ENCODE data around the gene CCL7. TPM values are rescaled to one million over a fixed set of nuclear protein-coding genes. Genes with fewer than 3 reads are reported as not detected.

Gene CCL7
- total and polyA plus RNA-seq, 7 donors = 0.05 to 2.7 (median 0.47) TPM; not detected in 3

- peak overlapping the region; percentile 63 for H3K4me3 ChIP-seq
- intact Hi-C loops (cut with DNase I) = no loop called here
- no peak for DNase-seq
- no peak for ATAC-seq
- H3K27me3 ChIP-seq (ENCODE audit: insufficient read depth in 3 of 3, low read length in 2 of 3) = peaks cover 0 to 12% (median 0%) of the 10 kb centered on the region in 3 donors
- TF ChIP-seq, protein P1, sequence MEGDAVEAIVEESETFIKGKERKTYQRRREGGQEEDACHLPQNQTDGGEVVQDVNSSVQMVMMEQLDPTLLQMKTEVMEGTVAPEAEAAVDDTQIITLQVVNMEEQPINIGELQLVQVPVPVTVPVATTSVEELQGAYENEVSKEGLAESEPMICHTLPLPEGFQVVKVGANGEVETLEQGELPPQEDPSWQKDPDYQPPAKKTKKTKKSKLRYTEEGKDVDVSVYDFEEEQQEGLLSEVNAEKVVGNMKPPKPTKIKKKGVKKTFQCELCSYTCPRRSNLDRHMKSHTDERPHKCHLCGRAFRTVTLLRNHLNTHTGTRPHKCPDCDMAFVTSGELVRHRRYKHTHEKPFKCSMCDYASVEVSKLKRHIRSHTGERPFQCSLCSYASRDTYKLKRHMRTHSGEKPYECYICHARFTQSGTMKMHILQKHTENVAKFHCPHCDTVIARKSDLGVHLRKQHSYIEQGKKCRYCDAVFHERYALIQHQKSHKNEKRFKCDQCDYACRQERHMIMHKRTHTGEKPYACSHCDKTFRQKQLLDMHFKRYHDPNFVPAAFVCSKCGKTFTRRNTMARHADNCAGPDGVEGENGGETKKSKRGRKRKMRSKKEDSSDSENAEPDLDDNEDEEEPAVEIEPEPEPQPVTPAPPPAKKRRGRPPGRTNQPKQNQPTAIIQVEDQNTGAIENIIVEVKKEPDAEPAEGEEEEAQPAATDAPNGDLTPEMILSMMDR (IDR thresholded peaks at IDR 0.05) = no peak
- no peaks in the 10 kb centered on the region for H3K36me3 ChIP-seq (ENCODE audit: insufficient read depth in 1 of 2, low read depth in 1 of 2)
- H3K9me3 ChIP-seq = no peaks in the 10 kb centered on the region
- 12 to 18% (median 16%) methylated on average over 5 of the region's 5 CpGs for WGBS, 3 donors
- peaks cover 31% of the 10 kb centered on the region for H3K4me1 ChIP-seq
- H3K27ac ChIP-seq = peak overlapping the region; percentile 58
Measured at GRCh38 chr17:34255381-34255732, 14.7 kb upstream of the CCL7 start.

GRCh38 chr17:34255841-34256240 is 14.2 kb upstream of the CCL7 start:
- Histone ChIP-seq H3K4me3 (peak overlapping the region; percentile 63), H3K27ac (peak overlapping the region; percentile 58), H3K36me3 (ENCODE audit: insufficient read depth in 1 of 2, low read depth in 1 of 2) (no peaks in the 10 kb centered on the region), H3K27me3 (ENCODE audit: insufficient read depth in 3 of 3, low read length in 2 of 3) (peaks cover 0 to 12% (median 0%) of the 10 kb centered on the region in 3 donors), H3K4me1 (peaks cover 31% of the 10 kb centered on the region), H3K9me3 (no peaks in the 10 kb centered on the region)
- intact Hi-C loops (cut with DNase I) = no loop called here
- 44 to 79% (median 64%) methylated on average over 1 of the region's 1 CpG for WGBS, 3 donors
- no peak for DNase-seq
- no peak for ATAC-seq
- TF ChIP-seq, protein P1 (IDR thresholded peaks at IDR 0.05) = no peak

DNA sequence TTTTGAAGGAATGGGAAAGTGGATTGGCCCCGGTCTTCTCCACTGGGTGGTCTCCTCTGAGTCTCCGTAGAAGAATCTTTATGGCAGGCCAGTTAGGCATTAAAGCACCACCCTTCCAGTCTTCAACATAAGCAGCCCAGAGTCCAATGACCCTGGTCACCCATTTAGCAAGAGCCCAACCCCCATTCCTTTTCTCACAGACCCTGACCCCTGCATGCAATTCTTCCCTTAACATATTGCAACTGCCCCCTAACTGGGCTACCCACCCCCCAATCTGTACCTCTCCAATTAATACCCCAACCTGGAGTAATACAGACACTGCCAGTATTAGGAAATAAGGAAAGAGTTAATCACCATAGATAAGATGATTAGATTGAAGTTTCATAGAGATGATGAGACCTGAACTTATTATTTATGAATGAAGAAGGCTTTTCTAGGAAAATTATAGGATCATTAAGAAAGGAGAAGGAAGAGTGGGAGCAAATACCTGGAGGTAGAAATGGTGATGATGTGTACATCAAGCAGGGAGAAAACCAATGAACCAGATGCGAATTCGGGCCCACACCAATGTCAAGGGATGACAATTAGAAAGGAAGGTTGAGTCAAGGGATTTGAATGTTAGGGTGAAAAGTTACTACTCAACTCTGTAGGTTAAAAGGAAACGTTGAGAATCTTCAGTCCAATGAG is 12.6 kb upstream of the CCL7 start:
- TF ChIP-seq, protein P1 (IDR thresholded peaks at IDR 0.05) = no peak
- DNase-seq = no peak
- intact Hi-C loops (cut with DNase I) = no loop called here
- Histone ChIP-seq H3K27ac (no peak overlapping the region), H3K4me3 (no peak overlapping the region), H3K27me3 (ENCODE audit: insufficient read depth in 3 of 3, low read length in 2 of 3) (peaks cover 0 to 12% (median 0%) of the 10 kb centered on the region in 3 donors), H3K9me3 (no peaks in the 10 kb centered on the region), H3K36me3 (ENCODE audit: insufficient read depth in 1 of 2, low read depth in 1 of 2) (no peaks in the 10 kb centered on the region), H3K4me1 (peaks cover 20% of the 10 kb centered on the region)
- WGBS, 3 donors = 72 to 82% (median 78%) methylated on average over 5 of the region's 5 CpGs
- ATAC-seq = no peak

- no peak for ATAC-seq
- Histone ChIP-seq H3K27ac (no peak overlapping the region), H3K36me3 (ENCODE audit: insufficient read depth in 1 of 2, low read depth in 1 of 2) (no peaks in the 10 kb centered on the region), H3K27me3 (ENCODE audit: insufficient read depth in 3 of 3, low read length in 2 of 3) (peaks cover 0 to 12% (median 0%) of the 10 kb centered on the region in 3 donors), H3K9me3 (no peaks in the 10 kb centered on the region), H3K4me3 (no peak overlapping the region), H3K4me1 (peaks cover 14% of the 10 kb centered on the region)
- 66 to 74% (median 72%) methylated on average over 1 of the region's 1 CpG for WGBS, 3 donors
- intact Hi-C loops (cut with DNase I) = no loop called here
- TF ChIP-seq, protein P1 (IDR thresholded peaks at IDR 0.05) = no peak
- no peak for DNase-seq
Measured at GRCh38 chr17:34257986-34258326, 12.1 kb upstream of the CCL7 start.

DNA sequence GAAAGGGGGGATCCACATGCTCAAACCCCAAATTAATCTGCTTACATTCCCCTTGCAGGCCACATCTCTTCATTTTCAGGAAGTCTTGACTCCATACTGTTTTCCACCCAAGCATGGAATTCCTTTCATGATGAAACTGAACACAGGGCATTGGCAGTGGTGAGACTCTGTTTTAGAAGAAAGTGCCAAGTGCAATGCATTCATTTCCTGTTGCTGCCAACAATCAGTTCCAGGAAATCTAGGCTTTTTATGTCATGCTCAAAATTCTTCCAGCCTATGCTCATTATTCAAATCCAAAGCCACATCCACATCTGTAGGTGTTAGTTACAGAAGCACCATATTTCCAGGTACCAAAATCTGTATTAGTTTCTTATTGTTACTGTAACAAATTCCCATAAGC is 10.9 kb upstream of the CCL7 start:
- Histone ChIP-seq H3K4me1 (peaks cover 8% of the 10 kb centered on the region), H3K27ac (no peak overlapping the region), H3K9me3 (no peaks in the 10 kb centered on the region), H3K36me3 (ENCODE audit: insufficient read depth in 1 of 2, low read depth in 1 of 2) (no peaks in the 10 kb centered on the region), H3K27me3 (ENCODE audit: insufficient read depth in 3 of 3, low read length in 2 of 3) (peaks cover 0 to 12% (median 0%) of the 10 kb centered on the region in 3 donors), H3K4me3 (no peak overlapping the region)
- intact Hi-C loops (cut with DNase I) = no loop called here
- DNase-seq (no peak), ATAC-seq (no peak)
- TF ChIP-seq, protein P1 (IDR thresholded peaks at IDR 0.05) = no peak

Data from psoas muscle (tissue), 8 donors.